Panc1 (cell line): ENCODE results near the gene ZNF521. TPM values are rescaled to one million over a fixed set of nuclear protein-coding genes. Genes with fewer than 3 reads are reported as not detected.

Experiments used
- ATAC-seq: fragments of 200-7000 bp; cut with Tn5 transposase; 2 replicates; pipeline ENCODE4 v1.9.1; 2020; ENCODE audit warnings: mild to moderate bottlenecking, moderate library complexity
- BruUV-seq: library from RNA; stranded (reverse); fragments of 400-500 nt; replicated peaks from 2 replicates; lab custom pipeline; 2021; lab: Mats Ljungman, UMichigan
- CTCF ChIA-PET: fragments of 300-600 bp; sonication (Branson Sonifier 250); formaldehyde crosslinking; loops from one replicate; lab custom pipeline; 2022; ENCODE audit warnings: antibody characterized with exemption; lab: Charles Lee
- POLR2A ChIA-PET: fragments of 300-600 bp; sonication (Branson Sonifier 250); formaldehyde crosslinking; loops from one replicate; lab custom pipeline; 2022; ENCODE audit warnings: antibody characterized with exemption; lab: Charles Lee
- DNase-seq: peaks from one replicate; pipeline ENCODE4 v3.0.0-alpha.2; 2010; ENCODE audit warnings: low read depth, low spot score
- H3K27ac ChIP-seq: 2 replicates; pipeline ENCODE4 v1.5.1; 2011; ENCODE audit warnings: mild to moderate bottlenecking, low read length, inconsistent platforms
- H3K27me3 ChIP-seq: fragments of 200-500 bp; sonication (Bioruptor generic); 2 replicates; pipeline ENCODE4 v1.6.0; 2014; ENCODE audit warnings: low read length, inconsistent platforms; ENCODE audit not compliant: control insufficient read depth, insufficient read depth
- H3K36me3 ChIP-seq: fragments of 200-500 bp; sonication (Bioruptor generic); 2 replicates; pipeline ENCODE4 v1.5.1; 2014; ENCODE audit warnings: inconsistent platforms, mild to moderate bottlenecking, low read length, moderate library complexity; ENCODE audit not compliant: control insufficient read depth, insufficient read depth
- H3K4me1 ChIP-seq: 2 replicates; pipeline ENCODE4 v1.5.1; 2011; ENCODE audit warnings: inconsistent platforms, mild to moderate bottlenecking, low read length, moderate library complexity; ENCODE audit not compliant: control insufficient read depth, insufficient read depth
- H3K4me3 ChIP-seq, 2 experiments: 2 replicates each; pipeline ENCODE4 v1.5.1; 2011 to 2012; ENCODE audit warnings: low read depth in 2 of 2, low read length in 2 of 2, mild to moderate bottlenecking in 2 of 2, inconsistent platforms in 1 of 2, moderate library complexity in 1 of 2
- H3K9me3 ChIP-seq: fragments of 200-500 bp; sonication (Bioruptor generic); 2 replicates; pipeline ENCODE4 v1.5.1; 2014; ENCODE audit warnings: low read depth, mild to moderate bottlenecking, inconsistent platforms, low read length, moderate library complexity; ENCODE audit not compliant: control insufficient read depth, insufficient read depth
- POLR2AphosphoS5 ChIP-seq: IDR thresholded peaks from 2 replicates; pipeline ENCODE4 v1.6.1; 2012; ENCODE audit warnings: mild to moderate bottlenecking, low read depth, low read length, moderate library complexity
- SIN3A ChIP-seq: IDR thresholded peaks from 2 replicates; pipeline ENCODE4 v1.6.1; 2012; ENCODE audit warnings: low read depth, mild to moderate bottlenecking, low read length, moderate library complexity, borderline replicate concordance; ENCODE audit not compliant: insufficient read depth
- TCF7L2 ChIP-seq: IDR thresholded peaks from 2 replicates; pipeline ENCODE4 v1.6.1; 2011; ENCODE audit warnings: mild to moderate bottlenecking, low read depth, low read length, inconsistent platforms
- in situ Hi-C: cut with HindIII; loops from 2 replicates; pipeline ENCODE4 v1.10.0; 2016; ENCODE audit warnings: low sequenced_read_pairs, low pct_unique_long_range_greater_than_20kb
- intact Hi-C: fragments of 100-400 bp; cut with micrococcal nuclease; formaldehyde crosslinking; loops from one replicate; pipeline ENCODE4 v1.10.0; 2022; ENCODE audit not compliant: unreplicated experiment
- total RNA-seq: library from RNA; stranded (reverse); gene quantifications from one replicate; pipeline ENCODE4 v1.2.1, GENCODE V29; 2021; ENCODE audit not compliant: unreplicated experiment
- TF ChIP-seq, protein P1 (sequence below), 2 experiments: IDR thresholded peaks; 2 replicates each; pipeline ENCODE4 v1.6.1; 2011 to 2012; ENCODE audit warnings: low read depth in 2 of 2, control low read depth in 1 of 2, low read length in 1 of 2, mild to moderate bottlenecking in 1 of 2, moderate library complexity in 1 of 2; ENCODE audit not compliant: insufficient read depth in 1 of 2
- TF ChIP-seq, protein P2 (sequence below): fragments of 450-650 bp; IDR thresholded peaks from 2 replicates; pipeline ENCODE4 v1.5.1; 2017; ENCODE audit warnings: mild to moderate bottlenecking

Gene ZNF521
- total RNA-seq, 1 experiment from 2014 or later = 0.15 TPM

DNA sequence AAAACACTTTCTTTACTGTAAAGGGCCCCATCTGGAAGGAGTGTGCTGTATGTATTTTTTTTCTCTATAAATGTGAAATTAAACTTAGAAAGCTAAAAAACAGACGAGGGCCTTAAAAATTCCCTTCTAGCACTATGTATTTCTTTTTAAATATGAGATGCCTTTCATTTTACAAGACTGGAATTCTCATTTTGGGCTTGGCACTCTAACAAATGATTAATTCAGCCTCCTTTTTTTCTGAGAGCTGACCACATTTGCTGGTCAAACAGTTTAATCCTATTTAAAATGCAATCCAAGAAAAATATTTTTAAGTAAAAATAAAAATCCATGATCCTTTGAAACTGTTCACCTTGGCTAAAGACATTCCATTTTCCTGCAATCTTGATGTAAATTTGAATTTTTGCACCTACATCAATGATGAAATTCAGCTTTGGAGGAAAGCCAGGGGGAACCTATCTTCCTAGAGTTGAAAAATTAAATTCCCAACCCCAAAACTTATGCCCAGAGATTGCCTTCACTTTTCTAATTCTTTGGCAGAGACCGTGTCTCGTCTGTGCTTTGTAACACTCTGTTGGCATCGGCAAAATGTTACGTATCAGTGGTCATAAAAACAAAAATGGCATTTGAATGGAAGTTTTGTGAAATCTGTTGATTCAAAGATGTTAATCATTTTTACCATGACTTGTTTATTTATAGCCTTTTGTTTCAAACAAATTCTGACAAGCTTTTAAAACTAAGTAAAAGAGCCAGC, 284.5 kb downstream of the ZNF521 start:
- no peak for ATAC-seq
- intact Hi-C loops (loop anchor here (10.0 kb wide), 1 partner anchor 313 kb away; no protein-coding TSS in a partner anchor), in situ Hi-C loops (no loop called here)

DNA sequence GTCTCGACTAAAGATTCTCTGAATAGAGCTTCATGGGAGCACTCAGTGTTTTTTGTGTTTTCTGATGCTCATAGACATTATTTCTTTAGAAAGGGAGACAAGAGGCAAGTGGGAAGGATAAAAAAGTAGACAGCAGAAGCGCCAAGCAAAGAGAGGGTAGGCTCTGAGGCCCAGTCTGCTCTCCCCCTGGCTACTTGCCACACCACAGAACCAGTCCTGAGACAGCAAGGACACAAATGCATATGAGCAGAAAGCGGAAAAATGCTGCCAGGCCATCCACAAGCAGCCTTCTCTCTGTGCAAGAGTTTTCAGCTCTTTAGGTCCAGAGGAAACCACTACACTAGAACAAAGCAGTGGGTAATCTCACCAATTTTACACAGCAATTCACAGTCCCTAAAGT, 285.4 kb downstream of the ZNF521 start:
- ChIA-PET CTCF (no interaction called here), POLR2A (no interaction called here)
- no peak for ATAC-seq
- no peak overlapping the region for H3K27ac ChIP-seq
- H3K4me1 ChIP-seq = no peaks in the 10 kb centered on the region
- no peak for DNase-seq
- TF ChIP-seq POLR2AphosphoS5 = no peak
- no peak for TF ChIP-seq SIN3A
- TF ChIP-seq, protein P1, sequence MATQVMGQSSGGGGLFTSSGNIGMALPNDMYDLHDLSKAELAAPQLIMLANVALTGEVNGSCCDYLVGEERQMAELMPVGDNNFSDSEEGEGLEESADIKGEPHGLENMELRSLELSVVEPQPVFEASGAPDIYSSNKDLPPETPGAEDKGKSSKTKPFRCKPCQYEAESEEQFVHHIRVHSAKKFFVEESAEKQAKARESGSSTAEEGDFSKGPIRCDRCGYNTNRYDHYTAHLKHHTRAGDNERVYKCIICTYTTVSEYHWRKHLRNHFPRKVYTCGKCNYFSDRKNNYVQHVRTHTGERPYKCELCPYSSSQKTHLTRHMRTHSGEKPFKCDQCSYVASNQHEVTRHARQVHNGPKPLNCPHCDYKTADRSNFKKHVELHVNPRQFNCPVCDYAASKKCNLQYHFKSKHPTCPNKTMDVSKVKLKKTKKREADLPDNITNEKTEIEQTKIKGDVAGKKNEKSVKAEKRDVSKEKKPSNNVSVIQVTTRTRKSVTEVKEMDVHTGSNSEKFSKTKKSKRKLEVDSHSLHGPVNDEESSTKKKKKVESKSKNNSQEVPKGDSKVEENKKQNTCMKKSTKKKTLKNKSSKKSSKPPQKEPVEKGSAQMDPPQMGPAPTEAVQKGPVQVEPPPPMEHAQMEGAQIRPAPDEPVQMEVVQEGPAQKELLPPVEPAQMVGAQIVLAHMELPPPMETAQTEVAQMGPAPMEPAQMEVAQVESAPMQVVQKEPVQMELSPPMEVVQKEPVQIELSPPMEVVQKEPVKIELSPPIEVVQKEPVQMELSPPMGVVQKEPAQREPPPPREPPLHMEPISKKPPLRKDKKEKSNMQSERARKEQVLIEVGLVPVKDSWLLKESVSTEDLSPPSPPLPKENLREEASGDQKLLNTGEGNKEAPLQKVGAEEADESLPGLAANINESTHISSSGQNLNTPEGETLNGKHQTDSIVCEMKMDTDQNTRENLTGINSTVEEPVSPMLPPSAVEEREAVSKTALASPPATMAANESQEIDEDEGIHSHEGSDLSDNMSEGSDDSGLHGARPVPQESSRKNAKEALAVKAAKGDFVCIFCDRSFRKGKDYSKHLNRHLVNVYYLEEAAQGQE (IDR thresholded peaks at IDR 0.05; ENCODE audit: insufficient read depth in 1 of 2, low read depth in 2 of 2, low read length in 1 of 2) = no peak
- no peak for TF ChIP-seq TCF7L2
- TF ChIP-seq, protein P2, sequence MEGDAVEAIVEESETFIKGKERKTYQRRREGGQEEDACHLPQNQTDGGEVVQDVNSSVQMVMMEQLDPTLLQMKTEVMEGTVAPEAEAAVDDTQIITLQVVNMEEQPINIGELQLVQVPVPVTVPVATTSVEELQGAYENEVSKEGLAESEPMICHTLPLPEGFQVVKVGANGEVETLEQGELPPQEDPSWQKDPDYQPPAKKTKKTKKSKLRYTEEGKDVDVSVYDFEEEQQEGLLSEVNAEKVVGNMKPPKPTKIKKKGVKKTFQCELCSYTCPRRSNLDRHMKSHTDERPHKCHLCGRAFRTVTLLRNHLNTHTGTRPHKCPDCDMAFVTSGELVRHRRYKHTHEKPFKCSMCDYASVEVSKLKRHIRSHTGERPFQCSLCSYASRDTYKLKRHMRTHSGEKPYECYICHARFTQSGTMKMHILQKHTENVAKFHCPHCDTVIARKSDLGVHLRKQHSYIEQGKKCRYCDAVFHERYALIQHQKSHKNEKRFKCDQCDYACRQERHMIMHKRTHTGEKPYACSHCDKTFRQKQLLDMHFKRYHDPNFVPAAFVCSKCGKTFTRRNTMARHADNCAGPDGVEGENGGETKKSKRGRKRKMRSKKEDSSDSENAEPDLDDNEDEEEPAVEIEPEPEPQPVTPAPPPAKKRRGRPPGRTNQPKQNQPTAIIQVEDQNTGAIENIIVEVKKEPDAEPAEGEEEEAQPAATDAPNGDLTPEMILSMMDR = no peak
- intact Hi-C loops (loop anchor here (10.0 kb wide), 1 partner anchor 312 kb away; no protein-coding TSS in a partner anchor), in situ Hi-C loops (no loop called here)
- no peak overlapping the region for H3K4me3 ChIP-seq
- no TSS peak for BruUV-seq
- no peaks in the 10 kb centered on the region for H3K27me3 ChIP-seq
- no peaks in the 10 kb centered on the region for H3K36me3 ChIP-seq
- no peaks in the 10 kb centered on the region for H3K9me3 ChIP-seq

More for the DNA sequence above, 284.5 kb downstream of the ZNF521 start:
- CTCF ChIA-PET = interaction anchor here (0.5 kb wide), 1 partner anchor 580 kb away, joined by 3 read pairs; no protein-coding TSS in a partner anchor
- Histone ChIP-seq H3K9me3 (no peaks in the 10 kb centered on the region), H3K27me3 (no peaks in the 10 kb centered on the region), H3K36me3 (no peaks in the 10 kb centered on the region), H3K27ac (no peak overlapping the region), H3K4me3 (no peak overlapping the region), H3K4me1 (no peaks in the 10 kb centered on the region)
- TF ChIP-seq TCF7L2 (no peak), POLR2AphosphoS5 (no peak), SIN3A (no peak)
- TF ChIP-seq, protein P2 = no peak
- TF ChIP-seq, protein P1 (IDR thresholded peaks at IDR 0.05; ENCODE audit: insufficient read depth in 1 of 2, low read depth in 2 of 2, low read length in 1 of 2) = no peak
- BruUV-seq = no TSS peak
- no peak for DNase-seq
- POLR2A ChIA-PET = no interaction called here
